HG02642 (cell line): Measurements from ENCODE around the gene NDUFS7.
"Not testable (repeated sequence)": the region's sequence is repeated elsewhere in the genome, so short reads cannot be mapped to it uniquely, and the experiment has no call there.

Experiments used
- ATAC-seq: cut with Tn5 transposase; IDR thresholded peaks from one replicate; pipeline ENCODE4 v1.9.1; 2021; ENCODE audit warnings: mild to moderate bottlenecking; ENCODE audit not compliant: unreplicated experiment, poor library complexity

The NDUFS7 gene

GRCh38 chr19:1416014-1416841 is 32.5 kb downstream of the NDUFS7 start:
- ATAC-seq: no peak

GRCh38 chr19:1417145-1417544 is 33.4 kb downstream of the NDUFS7 start:
- no peak for ATAC-seq

GRCh38 chr19:1417681-1418495 is 34.2 kb downstream of the NDUFS7 start:
- no peak for ATAC-seq

DNA sequence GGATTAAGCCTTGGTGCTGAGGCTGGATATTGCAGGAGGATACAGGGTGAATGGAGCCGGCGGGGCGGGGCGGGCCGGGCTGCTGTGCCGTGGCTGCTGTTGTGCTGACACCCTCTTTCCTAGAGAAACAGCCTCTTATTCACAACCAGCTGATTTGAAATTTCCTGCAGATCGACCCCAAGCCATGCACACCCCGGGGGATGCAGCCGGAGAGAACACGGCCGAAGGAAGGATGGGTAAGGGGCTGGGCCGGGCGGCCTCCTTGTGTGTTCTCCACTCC is 34.7 kb downstream of the NDUFS7 start:
- ATAC-seq: no peak

DNA sequence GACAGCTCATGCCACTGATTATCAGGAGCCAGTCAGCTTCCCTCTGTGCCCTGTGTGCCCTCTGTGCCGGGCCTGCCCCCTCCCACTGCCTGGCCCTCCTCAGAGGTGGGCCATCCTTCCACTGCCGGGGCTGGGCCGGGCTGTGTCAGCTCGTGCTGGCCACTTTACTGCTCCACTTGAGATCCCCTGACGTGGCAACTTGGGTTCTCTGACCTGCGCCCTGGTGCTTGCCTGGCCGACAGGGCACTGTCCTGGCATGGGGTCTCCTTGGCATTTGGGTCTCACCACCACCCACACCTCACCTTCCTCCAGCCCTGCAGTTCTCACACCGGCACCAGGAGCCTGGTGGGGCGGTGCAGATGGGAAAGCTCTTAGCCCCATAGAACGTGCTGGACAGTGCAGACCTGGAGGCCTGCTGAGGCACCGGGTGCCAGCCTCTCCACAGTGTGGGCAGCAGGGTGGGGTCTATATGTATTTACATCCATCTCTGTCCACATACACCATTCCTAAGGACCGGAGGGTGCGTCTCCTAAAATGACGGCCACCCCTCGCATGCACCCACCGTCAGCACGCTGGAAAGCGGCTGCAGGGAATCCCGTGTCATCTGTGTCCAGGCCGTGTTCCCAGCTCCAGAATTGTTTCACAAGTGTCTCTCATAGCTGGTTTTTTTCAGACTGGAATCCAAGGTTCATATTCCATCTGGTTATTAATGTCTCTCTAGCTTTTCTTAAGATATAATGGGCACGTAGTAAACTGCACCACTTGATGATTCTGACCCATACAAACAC is 35.4 kb downstream of the NDUFS7 start:
- ATAC-seq: no peak

DNA sequence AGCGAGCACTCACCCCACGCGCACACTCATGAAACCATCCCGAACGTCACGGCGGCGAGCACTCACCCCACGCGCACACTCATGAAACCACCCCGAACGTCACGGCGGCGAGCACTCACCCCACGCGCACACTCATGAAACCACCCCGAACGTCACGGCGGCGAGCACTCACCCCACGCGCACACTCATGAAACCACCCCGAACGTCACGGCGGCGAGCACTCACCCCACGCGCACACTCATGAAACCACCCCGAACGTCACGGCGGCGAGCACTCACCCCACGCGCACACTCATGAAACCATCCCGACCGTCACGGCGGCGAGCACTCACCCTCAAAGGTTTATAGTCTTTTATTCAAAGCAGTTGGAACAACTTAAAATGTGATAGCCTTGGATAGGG is 36.4 kb downstream of the NDUFS7 start:
- ATAC-seq: not testable (repeated sequence)

- no peak for ATAC-seq
Measured at GRCh38 chr19:1420590-1420989, 36.9 kb downstream of the NDUFS7 start.

DNA sequence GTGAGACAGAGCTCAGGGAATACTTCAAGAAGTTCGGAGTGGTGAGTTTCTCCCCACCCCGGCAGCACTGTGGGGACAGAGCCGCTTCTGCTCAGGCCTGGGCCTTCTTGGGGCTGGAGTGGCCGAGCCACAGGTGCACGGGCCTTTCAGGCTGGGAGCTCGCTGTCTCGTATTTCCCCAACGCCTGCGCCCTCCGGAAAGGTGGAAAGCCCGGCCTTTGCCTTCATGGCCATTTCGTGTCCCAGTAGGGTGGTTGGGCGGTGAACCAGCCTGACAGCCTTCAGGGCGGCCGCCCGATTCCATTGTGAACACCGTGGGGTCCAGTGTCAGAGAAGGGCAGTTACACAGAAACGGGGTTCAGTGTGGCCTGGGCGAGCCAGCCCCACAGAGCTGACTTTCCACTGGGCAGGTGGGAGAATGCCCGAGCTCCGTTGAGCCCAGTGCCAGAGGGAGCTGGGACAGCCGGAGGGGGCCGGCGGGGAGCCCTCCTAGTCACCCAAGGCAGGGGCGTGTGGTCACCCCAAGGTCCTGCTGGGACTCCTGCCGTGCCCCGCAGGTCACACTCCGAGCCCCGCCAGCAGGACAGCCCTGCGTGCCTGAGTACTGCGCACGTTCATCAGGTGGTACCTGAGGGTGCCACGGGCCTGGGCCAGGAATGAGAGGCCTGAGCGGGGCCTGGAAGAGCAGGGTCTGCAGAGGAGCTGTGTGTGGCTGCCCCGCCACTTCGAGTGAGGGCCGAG is 37.7 kb downstream of the NDUFS7 start:
- ATAC-seq: no peak

DNA sequence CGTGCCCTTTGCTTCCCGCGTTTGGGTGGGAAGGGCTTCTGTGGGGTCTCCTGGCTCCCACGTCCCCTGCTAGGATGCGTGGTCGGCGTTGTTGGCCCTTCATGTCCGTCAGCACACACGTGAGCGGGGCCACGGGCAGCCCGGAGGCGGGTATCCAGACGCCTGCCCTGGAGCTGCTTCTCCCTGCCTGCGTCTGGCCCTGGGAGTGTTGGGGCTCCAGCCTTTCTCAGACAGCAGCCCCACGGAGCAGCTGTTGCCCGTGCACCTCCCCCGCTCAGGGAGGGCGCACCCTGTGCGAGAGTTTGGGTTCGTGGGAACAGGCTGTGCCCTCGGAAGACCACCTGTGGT is 38.2 kb downstream of the NDUFS7 start:
- no peak for ATAC-seq

- no peak for ATAC-seq
Measured at GRCh38 chr19:1422360-1422759, 38.7 kb downstream of the NDUFS7 start.

GRCh38 chr19:1422943-1423342 is 39.2 kb downstream of the NDUFS7 start:
- ATAC-seq: no peak

- ATAC-seq: no peak
Measured at GRCh38 chr19:1423436-1424191, 39.9 kb downstream of the NDUFS7 start.

DNA sequence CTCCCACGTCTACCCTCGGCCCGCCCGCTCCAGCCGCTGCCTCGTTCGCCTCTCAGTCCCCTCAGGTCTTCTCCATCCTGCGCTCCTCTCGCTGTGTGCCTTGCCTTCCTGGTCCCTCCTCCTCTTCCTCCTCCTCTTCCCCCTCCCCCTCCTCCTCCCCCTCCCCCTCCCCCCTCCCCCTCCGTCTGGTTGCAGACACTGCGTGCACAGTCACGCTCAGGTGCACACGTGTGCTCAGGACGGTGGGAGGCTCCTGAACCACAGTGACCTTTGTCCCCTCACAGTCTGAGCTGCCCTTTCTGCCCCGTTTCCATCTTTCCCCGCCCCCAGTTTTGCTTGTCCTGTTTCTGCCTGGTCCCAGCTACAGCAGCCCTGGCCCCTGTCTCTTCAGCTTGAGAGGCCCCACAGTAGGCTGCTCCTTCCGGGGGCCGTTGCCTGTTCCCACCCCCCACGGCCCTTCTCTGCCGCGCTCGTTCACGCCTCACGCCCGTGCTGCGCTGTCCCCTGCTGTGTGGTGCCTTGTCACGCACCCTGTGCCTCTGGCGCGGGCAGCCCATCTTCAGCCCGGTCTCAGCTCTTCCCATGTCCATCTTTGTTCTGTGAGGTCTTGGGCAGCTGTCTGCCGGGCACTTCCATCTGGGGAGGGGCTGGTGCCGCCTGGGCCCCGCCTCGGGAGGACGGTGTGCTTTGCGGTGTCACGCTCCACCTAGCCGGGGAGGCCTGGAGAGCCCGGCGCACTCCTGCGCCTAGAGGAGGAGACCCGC is 40.7 kb downstream of the NDUFS7 start:
- no peak for ATAC-seq

GRCh38 chr19:1425102-1425837 is 41.6 kb downstream of the NDUFS7 start:
- ATAC-seq: no peak

- ATAC-seq: no peak
Measured at GRCh38 chr19:1425902-1426301, 42.2 kb downstream of the NDUFS7 start.

- ATAC-seq: no peak
Measured at GRCh38 chr19:1426736-1427135, 43.0 kb downstream of the NDUFS7 start.

DNA sequence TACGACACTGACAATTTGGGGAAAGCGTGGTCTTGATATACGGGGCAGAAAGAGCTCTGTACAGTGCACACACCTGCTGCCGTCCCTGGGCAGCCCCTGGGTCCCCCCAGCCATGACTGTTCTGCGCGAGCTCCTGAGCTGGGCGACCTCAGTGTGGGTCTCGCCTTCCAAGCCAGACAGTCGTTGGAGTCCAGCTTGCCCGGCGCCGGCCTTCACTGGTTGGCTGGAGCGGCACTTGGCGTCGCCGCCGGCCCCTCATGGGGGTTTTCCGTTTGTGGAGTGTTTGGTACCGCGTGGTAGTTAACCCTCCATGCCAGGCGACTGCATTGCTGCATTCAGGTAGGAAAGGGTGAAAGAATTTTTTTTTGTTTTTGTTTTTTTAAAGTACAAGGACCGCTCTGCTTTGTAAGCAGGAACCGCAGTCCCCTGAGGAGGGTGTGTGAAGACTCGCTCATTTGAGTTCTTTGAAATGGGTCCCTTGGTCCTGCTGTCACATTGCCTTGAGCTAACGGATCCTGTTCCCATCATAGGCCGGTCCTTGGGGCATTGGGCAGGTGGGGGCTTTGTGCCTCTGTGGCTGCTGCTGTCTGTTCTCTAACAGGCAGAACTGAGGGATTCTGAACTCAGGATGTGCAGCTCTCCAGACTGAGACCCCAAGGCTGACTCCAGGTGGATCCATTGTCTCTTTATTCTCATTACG is 43.7 kb downstream of the NDUFS7 start:
- no peak for ATAC-seq
